Measurements from ENCODE around the gene RAB8B. TPM values are rescaled to one million over a fixed set of nuclear protein-coding genes. Genes with fewer than 3 reads are reported as not detected.
A peak's percentile ranks its signal among the peaks of the same experiment; 100 is the strongest.

The RAB8B gene
- total and polyA plus RNA-seq, 2 of the 13 experiments (the other 11 are each of a cell fraction or from before 2014, with no cell fraction given) = 6.8 to 14.2 TPM

DNA sequence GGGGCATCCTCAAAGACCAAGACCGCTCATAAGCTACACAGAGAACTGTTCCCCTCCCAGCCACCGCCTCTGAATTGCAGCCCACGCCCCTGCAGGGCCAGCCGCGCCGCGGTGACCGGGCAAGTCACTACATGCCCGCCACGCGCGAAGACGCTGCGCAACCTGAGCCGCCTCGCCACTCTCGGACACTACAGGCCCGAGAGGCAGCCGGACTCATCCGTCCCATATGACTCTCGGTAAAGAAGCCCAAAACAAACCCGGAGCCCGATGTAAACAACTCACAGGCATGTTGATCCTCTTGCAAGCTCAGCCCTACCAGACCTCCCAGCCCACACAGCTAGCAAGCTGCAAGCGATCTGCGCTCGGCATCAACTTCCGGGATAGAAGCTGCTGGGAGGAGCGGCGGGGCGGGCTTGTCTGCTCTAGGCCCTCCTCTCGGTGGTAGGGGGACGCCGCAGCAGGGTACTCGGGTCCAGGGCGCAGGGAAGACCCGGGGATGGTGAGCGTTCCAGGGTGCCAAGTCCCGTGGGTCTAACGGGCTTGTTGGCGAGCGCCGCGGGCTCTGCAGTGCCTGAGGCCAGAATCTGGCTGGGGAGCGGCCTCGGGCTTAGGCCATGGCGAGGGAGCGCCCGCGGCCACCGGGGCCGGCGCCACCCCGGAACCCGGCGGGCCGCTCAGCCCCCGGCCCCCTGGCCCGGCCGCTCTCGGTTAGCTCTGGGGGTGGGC is 32.1 kb upstream of the RAB8B start, which contains the start of gene RPS27L (continued):
- TF ChIP-seq ZNF687 (CRISPR knock-in tag; IDR thresholded peaks at IDR 0.05) (peak; percentile 86), ZNF484 (CRISPR knock-in tag; IDR thresholded peaks at IDR 0.05; ENCODE audit: borderline replicate concordance, low read depth) (no peak), ZNF747 (CRISPR knock-in tag; IDR thresholded peaks at IDR 0.05; ENCODE audit: borderline replicate concordance) (no peak; the same call in 1 of the 2 replicates), ZNF788 (CRISPR knock-in tag; IDR thresholded peaks at IDR 0.05; ENCODE audit: borderline replicate concordance) (peak; percentile 86; the same call in 1 of the 2 replicates), ZNF275 (CRISPR knock-in tag; IDR thresholded peaks at IDR 0.05; ENCODE audit: borderline replicate concordance) (no peak), NFIB (CRISPR knock-in tag; IDR thresholded peaks at IDR 0.05; ENCODE audit: borderline replicate concordance) (no peak), HNRNPLL (IDR thresholded peaks at IDR 0.05; ENCODE audit: low read depth, low read length, poor library complexity, severe bottlenecking) (peak; percentile 70), ZGPAT (CRISPR knock-in tag; IDR thresholded peaks at IDR 0.05) (peak; percentile 70; the same call in 1 of the 2 replicates), KLF13 (CRISPR knock-in tag; IDR thresholded peaks at IDR 0.05) (no peak), PHB2 (IDR thresholded peaks at IDR 0.05; ENCODE audit: partially characterized antibody) (no peak), GPBP1L1 (CRISPR knock-in tag; IDR thresholded peaks at IDR 0.05) (no peak), NFKB2 (CRISPR knock-in tag; IDR thresholded peaks at IDR 0.05; ENCODE audit: borderline replicate concordance) (peak; percentile 96; the same call in 1 of the 2 replicates), CAMTA2 (CRISPR knock-in tag; IDR thresholded peaks at IDR 0.05; ENCODE audit: borderline replicate concordance) (peak; percentile 72; the same call in 1 of the 2 replicates), ZSCAN21 (CRISPR knock-in tag; IDR thresholded peaks at IDR 0.05; ENCODE audit: borderline replicate concordance) (peak; percentile 66; the same call in 1 of the 2 replicates)
- TF ChIP-seq, protein P1, sequence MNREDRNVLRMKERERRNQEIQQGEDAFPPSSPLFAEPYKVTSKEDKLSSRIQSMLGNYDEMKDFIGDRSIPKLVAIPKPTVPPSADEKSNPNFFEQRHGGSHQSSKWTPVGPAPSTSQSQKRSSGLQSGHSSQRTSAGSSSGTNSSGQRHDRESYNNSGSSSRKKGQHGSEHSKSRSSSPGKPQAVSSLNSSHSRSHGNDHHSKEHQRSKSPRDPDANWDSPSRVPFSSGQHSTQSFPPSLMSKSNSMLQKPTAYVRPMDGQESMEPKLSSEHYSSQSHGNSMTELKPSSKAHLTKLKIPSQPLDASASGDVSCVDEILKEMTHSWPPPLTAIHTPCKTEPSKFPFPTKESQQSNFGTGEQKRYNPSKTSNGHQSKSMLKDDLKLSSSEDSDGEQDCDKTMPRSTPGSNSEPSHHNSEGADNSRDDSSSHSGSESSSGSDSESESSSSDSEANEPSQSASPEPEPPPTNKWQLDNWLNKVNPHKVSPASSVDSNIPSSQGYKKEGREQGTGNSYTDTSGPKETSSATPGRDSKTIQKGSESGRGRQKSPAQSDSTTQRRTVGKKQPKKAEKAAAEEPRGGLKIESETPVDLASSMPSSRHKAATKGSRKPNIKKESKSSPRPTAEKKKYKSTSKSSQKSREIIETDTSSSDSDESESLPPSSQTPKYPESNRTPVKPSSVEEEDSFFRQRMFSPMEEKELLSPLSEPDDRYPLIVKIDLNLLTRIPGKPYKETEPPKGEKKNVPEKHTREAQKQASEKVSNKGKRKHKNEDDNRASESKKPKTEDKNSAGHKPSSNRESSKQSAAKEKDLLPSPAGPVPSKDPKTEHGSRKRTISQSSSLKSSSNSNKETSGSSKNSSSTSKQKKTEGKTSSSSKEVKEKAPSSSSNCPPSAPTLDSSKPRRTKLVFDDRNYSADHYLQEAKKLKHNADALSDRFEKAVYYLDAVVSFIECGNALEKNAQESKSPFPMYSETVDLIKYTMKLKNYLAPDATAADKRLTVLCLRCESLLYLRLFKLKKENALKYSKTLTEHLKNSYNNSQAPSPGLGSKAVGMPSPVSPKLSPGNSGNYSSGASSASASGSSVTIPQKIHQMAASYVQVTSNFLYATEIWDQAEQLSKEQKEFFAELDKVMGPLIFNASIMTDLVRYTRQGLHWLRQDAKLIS (CRISPR knock-in tag; IDR thresholded peaks at IDR 0.05) = no peak

All from HepG2 (cell line).